NCI-H1092 treated with DMSO at 0.1 percent for 48 hours (cell line): ENCODE results near the gene CNNM3.
"Not testable (repeated sequence)": the region's sequence is repeated elsewhere in the genome, so short reads cannot be mapped to it uniquely, and the experiment has no call there.

Experiments
- DNase-seq: peaks from one replicate; lab custom pipeline; 2025; lab: John Stamatoyannopoulos, UW

The CNNM3 gene

DNA sequence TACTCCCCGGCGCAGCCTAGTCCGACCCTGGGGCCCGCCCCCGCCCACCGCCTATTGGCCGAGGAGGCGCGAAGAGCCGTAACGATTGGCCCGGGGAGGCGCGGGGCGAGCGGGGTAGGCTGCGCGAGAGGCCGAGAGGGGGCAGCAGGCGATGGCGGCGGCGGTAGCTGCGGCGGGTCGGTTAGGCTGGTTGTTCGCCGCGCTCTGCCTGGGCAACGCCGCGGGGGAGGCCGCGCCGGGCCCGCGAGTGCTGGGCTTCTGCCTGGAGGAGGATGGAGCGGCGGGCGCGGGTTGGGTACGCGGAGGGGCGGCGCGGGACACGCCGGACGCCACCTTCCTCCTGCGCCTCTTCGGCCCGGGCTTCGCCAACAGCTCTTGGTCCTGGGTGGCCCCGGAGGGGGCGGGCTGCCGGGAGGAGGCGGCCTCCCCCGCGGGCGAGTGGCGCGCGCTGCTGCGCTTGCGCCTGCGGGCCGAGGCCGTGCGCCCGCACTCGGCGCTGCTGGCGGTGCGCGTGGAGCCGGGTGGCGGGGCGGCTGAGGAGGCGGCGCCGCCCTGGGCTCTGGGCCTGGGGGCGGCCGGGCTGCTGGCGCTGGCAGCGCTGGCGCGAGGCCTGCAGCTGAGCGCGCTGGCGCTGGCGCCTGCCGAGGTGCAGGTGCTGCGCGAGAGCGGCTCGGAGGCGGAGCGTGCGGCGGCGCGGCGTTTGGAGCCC, at the start of gene CNNM3:
Gene CNNM3, plus strand, starts transcription at position 142 of the 709 bp plus-strand sequence. Its CDS starts 10 bp downstream, at position 152.
- DNase-seq: peak; percentile 86

- DNase-seq: no peak
Observed at GRCh38 chr2:96767135-96767871, 48.8 kb upstream of the CNNM3 start.

GRCh38 chr2:96768083-96768561, 47.9 kb upstream of the CNNM3 start:
- no peak for DNase-seq

GRCh38 chr2:96769814-96770213, 46.3 kb upstream of the CNNM3 start:
- no peak for DNase-seq

DNA sequence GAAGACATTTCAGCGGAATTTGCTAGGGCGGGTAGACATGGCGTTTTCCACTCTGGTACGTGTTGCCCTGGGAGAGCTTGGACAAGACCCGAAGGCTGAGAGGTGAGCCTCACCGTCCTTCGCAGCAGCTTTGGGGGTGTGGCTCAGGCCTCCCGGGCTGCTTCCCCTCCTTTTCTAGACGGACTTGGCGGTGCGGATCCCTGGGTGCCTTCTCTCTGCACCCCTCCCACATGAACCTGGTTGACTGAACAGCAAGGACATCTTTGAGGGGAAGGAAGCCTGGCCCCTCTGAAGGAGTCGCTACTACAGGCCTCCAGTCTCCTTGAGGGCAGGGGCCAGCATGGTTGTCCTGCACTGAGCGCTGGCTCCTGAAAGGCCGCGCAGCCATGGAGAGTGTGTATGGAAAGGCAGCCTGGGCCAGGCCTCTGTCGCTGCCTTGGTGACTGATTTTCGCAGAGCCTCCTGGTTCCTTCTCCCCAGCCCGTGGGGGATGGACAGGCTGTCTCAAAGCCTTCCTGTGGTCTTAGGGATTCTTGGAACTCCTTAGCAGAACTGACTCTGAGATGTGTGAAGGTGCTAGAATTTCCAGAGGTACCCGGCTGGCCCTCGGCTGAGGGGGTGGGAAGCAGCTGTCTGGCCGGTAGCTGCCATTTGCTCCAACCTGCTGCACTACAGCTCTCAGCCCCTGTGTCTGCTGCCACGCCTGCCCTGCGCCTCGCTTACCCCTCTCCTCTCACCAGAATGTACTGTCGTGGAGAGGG, 45.4 kb upstream of the CNNM3 start:
- no peak for DNase-seq

DNA sequence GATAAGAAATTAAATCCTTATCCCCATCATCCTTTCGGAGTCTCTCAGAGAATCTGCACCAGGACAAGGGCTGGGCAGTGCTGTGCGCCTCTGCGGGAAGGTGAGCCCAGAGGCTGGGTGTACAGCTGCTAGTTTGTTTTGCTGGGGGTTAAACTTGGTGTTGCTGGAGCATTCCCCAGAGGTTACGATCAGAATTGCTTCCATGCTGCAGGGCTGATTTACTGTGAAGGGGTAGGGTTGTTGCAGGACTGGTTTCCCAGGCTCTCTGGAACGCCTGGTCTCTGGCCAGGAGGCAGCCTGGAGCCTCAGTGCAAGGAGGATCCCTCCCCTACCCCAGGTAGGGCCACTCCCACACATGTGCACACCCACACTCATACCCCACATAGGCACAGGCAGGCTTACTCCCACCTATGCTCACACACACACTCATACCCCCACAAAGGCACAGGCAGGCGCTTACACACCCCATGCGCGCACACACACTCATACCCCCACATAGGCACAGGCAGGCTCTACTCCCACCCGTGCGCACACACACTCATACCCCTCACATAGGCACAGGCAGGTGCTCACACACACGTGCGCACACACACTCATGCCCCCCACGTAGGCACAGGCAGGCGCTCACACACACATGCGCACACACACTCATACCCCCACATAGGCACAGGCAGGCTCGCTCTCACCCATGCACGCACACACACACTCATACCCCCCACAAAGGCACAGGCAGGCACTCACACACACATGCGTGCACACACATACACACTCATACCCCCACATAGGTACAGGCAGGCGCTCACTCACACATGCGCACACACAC, 44.1 kb upstream of the CNNM3 start:
- no peak for DNase-seq

DNA sequence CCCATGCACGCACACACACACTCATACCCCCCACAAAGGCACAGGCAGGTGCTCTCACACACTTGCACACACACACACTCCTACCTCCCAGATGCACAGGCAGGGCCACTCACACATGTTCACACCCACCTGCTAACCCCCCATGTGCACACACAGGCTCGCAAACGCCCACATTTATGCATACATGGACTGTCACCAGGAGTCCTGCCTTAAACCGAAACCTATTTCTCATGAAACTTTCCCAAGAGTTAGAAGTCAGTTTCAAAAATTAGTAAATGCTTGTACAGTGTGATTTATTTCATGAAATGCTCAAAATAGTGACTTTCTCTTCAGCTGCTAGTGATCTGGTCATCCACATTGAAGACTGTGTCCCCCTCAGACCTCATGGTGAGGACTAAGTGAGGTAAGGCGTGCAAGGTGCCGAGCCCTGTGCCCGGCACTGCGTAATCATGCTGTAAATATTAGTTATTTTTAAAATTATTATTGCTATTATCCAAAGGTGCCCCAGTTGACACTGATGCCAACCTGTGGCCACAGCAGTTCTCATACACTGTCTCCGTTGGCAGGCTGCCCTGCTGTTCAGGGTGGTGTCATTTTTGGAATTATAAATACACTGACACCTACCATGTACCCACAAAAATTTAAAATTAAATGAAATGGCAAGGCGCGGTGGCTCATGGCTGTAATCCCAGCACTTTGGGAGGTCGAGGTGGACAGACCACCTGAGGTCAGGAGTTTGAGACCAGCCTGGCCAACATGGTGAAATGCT, 43.0 kb upstream of the CNNM3 start:
- no peak for DNase-seq

GRCh38 chr2:96773922-96774321, 42.1 kb upstream of the CNNM3 start:
- DNase-seq: no peak

- no peak for DNase-seq
Observed at GRCh38 chr2:96775160-96775559, 40.9 kb upstream of the CNNM3 start.

- no peak for DNase-seq
Observed at GRCh38 chr2:96783388-96783787, 32.7 kb upstream of the CNNM3 start.

- DNase-seq: no peak
Observed at GRCh38 chr2:96787411-96787810, 28.7 kb upstream of the CNNM3 start.

GRCh38 chr2:96788442-96789244, 27.4 kb upstream of the CNNM3 start:
- DNase-seq: no peak

DNA sequence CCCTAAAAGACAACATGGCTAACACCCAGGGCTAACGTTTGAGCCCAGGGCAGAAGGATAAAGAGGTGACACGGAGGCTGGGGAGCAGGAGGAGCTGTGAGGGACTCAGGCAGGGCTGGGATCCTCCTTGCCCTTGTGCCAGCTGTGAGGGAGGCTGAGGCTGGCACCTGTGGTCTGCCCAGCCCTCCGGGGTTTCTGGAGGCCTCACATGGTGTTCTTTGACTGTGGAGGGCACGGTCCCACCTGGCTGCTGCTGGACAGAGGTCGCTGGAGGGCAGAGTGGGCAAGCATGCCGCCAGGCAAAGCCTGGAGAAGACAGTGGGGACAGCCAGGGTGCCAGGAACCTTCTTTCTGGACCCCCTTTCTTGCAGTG, 26.8 kb upstream of the CNNM3 start:
- no peak for DNase-seq

- DNase-seq: no peak
Observed at GRCh38 chr2:96792772-96793749, 23.0 kb upstream of the CNNM3 start.

GRCh38 chr2:96795076-96795475, 21.0 kb upstream of the CNNM3 start:
- DNase-seq: no peak

DNA sequence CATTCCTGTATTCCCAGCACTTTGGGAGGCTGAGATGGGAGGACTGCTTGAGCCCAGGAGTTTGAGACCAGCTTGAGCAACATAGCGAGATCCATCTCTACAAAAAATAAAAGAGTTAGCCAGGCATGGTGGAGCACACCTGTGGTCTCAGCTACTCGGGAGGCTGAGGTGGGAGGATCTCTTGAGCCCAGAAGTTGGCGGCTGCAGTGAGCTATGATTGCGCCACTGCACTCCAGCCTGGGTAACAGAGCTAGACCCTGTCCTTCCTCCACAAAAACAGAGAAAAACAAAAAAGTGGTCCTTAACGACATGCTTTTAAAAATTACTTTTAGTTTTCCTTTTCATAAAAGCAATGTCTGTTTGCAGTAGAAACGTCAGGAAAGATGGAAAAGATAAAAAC, 19.6 kb upstream of the CNNM3 start:
- DNase-seq: not testable (repeated sequence)

- no peak for DNase-seq
Observed at GRCh38 chr2:96797066-96797625, 18.9 kb upstream of the CNNM3 start.

DNA sequence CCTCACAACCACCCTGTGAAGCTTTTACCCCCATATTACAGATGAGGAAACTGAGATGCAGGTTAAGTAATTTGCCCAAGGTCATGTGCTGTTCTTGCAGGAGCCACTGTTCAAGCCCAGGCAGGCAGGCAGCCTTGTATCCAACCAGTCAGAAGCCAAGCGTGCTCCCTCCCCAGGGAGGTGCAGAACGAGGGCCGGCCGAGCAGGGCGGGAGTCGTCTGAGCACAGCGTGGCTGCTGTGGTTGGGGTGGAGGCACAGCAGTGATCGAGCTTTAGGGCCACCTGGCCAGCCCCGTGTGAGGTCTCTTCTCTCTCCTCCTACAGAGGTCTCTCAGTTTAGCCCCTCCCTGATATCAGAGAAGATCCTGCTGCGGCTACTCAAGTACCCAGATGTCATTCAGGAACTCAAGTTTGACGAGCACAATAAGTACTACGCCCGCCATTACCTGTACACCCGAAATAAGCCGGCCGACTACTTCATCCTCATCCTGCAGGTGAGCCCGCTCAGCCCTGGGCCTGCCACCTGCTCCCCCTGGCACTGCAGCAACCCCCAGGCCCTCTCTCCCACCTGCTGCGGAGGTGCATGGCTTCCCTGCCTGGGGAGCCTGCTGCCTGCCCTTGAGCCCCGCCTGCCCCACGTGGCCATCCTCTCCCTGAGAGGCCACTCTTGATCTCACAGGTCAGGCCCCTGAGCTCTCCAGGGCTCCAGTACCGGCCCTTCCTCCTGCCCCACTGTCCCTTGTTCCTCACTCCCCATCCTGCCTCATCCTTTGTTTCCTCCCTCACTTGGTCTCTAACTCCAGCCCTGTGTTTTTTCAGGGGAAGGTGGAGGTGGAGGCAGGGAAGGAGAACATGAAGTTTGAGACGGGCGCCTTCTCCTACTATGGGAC, 17.1 kb upstream of the CNNM3 start:
- DNase-seq: no peak
